Stimulated activated CD4-positive, alpha-beta T cell treated with anti-CD3 and anti-CD28 coated beads, Interleukin-1b, Interleukin-23, amount 100 ng/mL, for 1 hour (primary cell): ENCODE measurements around the gene GRN.
"Not testable (repeated sequence)": the region's sequence is repeated elsewhere in the genome, so short reads cannot be mapped to it uniquely, and the experiment has no call there.

Source experiments
- DNase-seq, 2 donors: peaks; one replicate each; pipeline ENCODE4 v3.0.0-alpha.2; 2020; ENCODE audit warnings: low read depth in 2 of 2

GRN gene

GRCh38 chr17:44346064-44346844, 1.2 kb downstream of the GRN start:
- no peak for DNase-seq

DNA sequence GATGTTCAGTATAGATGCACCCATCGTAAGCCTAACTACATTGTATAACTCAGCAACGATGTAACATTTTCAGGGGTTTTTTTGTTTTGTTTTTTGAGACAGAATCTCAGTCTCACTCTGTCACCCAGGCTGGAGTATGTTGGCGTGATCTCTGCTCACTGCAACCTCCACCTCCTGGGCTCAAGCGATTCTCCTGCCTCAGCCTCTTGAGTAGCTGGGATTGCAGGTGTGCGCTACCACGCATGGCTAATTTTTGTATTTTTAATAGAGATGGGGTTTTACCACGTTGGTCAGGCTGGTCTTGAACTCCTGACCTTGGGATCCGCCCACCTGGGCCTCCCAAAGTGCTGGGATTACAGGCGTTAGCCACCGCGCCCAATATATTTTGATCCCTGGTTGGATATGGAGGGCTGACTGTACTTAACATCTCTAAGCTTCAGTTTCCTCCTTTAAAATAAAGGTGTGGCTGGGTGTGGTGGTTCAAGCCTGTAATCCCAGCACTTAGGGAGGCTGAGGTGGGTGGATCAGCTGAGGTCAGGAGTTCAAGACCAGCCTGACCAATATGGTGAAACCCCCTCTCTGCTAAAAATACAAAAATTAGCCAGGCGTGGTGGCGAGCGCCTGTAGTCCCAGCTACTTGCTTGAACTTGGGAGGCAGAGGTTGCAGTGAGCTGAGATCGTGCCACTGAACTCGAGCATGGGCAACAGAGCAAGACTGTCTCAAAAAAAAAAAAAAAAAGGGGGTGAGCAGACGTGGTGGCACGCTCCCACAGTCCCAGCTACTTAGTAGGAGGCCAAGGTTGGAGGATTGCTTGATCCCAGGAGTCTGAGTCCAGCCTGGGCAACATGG, 2.3 kb downstream of the GRN start:
- DNase-seq = not testable (repeated sequence)

DNA sequence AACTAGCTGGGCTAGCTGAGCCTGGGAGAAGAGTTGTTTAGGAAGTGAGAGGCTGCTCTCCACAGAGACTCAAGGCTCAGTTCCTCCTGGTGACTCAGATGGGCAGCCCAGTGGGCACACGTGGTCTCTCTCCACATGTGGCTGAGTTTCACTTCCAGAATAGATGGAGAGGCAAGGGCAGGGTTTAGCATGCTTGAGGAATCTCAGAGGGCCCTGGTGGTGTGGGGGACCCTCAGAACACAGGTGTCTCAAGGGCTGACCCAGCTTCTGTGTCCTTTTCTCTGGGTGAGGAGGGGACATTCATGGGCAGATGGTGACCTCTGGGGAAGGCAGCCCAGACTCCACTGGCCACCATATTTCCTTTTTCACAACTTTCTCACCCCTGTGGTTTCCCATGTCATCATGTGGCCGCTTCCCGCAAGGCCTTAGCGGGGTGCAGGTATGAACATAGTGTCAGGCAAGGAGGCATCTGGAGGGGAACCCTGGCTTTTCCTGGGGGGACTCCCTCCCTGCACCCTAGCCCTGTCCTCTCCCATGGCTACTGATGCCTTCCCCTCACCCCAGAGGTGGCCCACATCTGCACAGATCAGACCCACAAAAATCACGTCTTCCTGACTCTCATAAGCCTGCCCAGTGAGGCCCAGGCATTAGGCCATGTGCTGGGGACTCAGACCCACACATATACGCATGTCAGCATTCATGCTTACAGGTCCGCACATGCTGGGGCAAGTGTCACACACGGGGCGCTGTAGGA, 3.3 kb downstream of the GRN start:
- no peak for DNase-seq

GRCh38 chr17:44348988-44349364, 3.9 kb downstream of the GRN start:
- DNase-seq = no peak

DNA sequence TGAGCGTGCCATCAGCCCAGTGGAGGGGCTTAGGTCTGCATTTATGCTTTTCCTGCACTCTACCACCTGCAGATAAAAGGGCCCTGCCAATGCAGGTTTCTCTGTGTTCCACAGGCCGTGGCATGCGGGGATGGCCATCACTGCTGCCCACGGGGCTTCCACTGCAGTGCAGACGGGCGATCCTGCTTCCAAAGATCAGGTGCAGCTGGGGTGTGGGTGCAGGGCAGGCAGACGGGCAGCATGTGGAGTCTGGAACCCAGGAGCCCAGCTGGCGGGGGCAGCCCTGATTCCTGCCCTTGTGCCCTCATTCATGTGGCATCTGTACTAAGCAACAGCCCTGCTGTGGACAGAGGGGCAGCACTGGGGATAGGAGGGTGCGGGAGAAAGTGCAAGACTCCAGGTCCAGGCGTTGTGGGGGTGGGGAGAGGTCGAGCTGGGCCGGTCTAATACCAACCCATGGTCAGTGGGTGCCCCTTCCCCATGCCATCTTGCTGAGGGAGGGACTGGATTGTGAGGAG, 4.5 kb downstream of the GRN start:
- DNase-seq = no peak

GRCh38 chr17:44350733-44351226, 5.7 kb downstream of the GRN start:
- DNase-seq = peak; percentile 31 to 64

- no peak for DNase-seq
Measured at GRCh38 chr17:44351464-44351863, 6.4 kb downstream of the GRN start.

DNA sequence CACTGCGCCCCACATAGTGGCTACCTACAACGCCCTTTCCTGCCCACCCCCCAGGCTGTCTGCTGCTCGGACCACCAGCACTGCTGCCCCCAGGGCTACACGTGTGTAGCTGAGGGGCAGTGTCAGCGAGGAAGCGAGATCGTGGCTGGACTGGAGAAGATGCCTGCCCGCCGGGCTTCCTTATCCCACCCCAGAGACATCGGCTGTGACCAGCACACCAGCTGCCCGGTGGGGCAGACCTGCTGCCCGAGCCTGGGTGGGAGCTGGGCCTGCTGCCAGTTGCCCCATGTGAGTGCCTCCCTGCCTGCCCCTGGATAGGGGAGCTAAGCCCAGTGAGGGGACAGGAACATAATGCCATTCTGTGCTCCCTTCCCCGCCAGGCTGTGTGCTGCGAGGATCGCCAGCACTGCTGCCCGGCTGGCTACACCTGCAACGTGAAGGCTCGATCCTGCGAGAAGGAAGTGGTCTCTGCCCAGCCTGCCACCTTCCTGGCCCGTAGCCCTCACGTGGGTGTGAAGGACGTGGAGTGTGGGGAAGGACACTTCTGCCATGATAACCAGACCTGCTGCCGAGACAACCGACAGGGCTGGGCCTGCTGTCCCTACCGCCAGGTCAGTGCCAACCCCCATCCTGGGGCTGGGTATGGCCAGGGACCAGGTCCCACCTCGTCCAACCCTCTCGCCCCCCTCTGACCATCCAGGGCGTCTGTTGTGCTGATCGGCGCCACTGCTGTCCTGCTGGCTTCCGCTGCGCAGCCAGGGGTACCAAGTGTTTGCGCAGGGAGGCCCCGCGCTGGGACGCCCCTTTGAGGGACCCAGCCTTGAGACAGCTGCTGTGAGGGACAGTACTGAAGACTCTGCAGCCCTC, 7.1 kb downstream of the GRN start:
- no peak for DNase-seq

DNA sequence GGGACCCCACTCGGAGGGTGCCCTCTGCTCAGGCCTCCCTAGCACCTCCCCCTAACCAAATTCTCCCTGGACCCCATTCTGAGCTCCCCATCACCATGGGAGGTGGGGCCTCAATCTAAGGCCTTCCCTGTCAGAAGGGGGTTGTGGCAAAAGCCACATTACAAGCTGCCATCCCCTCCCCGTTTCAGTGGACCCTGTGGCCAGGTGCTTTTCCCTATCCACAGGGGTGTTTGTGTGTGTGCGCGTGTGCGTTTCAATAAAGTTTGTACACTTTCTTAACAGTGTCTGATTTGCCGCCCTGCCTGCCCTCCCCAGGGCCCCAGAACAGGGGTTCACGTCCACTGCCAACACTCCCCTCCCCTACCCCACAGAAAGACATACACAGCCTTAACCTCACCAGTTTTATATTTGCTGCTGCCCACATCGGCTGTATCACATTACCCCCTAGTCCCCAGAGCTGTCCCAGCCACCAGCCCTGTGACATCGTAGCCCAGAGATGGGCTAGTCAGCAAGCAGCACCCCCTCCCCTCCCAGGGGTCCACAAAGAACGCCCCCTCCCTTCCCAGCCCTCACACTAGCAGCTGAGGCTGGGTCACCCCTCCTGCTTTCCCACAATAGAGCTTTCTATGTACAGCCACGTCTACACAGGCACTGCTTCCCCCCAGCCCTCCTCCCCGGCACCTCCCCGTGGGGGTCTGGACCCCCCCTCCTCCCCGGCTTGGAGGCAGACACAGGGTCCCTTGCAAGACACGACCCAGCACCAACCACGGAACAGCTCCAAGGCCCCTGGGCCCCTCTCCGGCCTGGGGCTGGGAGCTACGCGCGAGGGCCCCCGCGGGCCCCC, 7.9 kb downstream of the GRN start:
- DNase-seq = no peak

DNA sequence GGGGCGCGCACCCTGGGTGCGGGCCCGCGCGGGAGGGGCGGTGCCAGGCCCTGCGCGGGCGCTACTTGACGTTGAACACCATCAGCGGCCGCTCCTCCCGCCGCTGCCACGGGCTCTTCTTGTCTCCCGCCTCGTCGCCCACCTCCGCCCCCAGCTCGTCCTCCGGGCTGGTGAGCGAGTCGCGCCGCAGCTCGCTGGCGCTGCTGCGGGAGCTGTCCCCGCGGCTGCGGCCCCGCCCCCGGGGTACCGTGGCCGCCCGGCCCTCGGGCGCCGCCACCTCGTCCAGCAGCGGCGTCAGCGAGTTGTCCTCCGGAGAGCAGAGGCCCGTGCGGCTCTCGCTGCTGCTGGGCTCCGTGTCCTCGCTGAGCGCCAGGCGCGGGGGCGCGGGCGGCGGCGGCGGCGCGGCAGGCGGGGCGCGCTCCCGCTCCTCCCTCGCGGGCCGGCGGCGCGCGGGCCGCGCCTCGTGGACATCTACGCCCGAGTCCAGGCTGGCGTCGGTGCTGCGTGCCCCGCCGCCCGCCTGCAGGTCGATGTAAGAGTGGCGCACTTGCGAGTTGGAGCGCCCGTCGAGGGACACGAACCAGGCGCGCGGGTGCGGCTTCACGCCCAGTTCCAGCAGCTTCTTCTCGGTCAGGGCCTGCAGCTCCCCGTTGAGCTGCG, 8.7 kb downstream of the GRN start:
- no peak for DNase-seq

DNA sequence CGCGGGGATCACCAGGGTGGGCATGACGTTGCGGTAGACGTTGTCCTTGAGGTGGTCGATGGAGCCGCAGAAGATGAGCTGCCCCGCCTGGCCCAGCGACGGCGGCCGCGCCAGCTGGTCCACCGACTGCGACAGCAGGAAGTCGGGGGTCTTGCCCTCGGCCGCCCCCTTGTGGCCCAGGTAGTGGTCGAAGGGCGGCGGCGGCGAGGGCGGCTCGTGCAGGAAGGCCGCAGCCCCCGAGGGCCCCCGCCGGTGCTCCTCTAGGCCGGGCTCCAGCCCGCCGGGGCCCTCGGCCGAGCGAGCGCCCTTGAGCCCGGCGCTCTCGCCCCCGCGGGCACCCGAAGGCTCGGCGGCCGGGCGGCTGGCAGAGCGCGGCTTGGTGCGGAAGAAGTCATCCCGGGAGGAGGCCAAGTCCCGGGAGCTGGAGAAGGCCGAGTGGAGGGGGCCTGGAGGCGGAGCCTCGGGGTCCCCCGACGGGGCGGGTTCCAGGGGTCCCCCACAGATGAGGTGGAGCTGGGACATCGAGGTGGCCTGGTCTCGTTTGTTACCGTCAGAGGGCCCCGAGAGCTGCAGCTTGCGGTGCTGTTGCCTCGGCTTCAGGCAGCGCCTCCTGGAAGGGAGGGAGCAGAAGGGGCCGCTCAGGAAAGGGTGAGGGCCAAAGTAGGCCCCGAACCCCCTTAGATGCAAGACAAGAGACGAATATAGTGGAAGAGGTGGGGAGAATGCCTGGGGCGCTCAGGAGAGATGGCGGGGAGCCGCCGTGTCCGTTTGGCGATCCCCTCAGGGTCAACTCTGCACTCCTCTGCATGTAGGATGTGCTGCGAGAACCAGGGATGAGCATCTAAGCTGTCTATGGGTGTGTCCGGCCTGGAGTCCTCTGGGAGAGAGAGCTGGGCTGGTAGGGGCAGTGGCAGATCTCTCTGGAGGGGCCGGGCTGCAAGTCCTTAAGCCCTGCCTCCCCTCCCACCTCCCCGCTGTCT, 9.8 kb downstream of the GRN start:
- peak; percentile 20 to 49 for DNase-seq

GRCh38 chr17:44355642-44356099, 10.6 kb downstream of the GRN start:
- DNase-seq = no peak

GRCh38 chr17:44356241-44356640, 11.1 kb downstream of the GRN start:
- DNase-seq = no peak

GRCh38 chr17:44358066-44358465, 13.0 kb downstream of the GRN start:
- DNase-seq = no peak

DNA sequence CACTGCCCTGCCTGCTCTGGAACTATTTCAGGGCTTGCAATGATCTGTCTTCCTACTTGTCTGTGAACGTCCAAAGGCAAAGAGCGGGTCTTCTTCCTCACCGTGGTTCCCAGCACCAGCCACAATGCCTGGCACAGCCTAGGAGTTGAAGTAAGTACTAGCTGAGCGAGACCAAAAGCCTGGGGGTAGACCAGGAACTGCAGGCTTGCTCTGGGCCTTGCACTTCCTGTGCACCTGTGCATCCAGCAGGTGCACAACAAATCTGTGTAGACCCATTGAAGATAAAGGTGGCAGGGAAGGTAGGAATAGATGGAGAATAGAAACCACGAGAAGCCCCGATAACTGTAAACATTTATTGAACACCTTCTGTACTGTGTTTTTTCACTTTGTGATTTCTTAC, 13.9 kb downstream of the GRN start:
- DNase-seq = no peak

DNA sequence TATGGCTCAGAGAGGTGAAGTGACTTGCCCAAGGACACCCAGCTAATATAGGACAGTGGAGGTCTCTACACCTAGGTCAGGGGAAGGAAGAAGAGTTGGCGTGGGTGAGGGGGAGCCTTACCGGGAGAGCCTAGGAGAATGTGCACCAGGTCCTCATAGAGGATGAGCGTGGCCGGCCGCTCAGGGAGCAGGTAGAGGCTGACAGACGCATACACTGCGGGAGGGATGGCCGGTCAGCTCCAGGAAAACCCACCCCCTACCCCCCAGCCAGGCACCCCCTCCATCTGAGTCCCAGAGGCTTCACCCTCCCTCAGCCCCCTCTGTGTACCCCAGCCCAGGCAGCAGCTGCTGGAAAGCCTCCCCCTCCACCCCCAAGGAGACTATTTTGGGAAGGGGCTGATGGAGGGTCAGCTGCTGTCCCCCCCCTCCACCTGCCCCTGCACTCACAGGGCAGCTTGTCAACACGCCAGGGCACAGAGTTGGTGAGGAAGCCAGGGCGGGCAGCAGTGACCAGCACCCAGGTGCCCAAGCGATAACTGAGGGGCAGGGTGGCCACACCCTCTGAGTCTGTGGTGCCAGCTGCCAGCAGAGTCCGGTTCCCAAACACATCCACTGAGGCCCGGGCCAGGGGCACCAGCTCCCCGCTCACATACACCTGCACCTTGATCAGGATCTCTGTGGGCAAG, 14.5 kb downstream of the GRN start:
- DNase-seq = no peak

DNA sequence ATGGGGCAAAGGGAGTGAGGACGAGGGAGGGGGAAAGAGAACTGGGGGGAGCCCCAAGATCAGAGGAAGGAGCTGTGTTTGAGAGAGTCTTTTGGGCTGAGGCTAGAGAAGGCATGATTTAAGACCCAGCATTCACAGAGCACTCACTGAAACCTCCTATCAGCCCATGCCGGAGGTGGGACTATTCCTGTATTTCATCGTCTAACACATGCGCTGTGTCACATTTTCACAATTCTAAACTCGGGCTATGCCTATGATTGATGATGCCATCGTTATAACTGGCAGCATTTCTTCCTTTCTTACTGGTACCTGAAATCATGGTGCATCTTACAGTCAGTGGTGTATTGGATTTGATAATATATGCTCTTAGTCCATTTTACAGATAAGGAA, 15.0 kb downstream of the GRN start:
- no peak for DNase-seq

DNA sequence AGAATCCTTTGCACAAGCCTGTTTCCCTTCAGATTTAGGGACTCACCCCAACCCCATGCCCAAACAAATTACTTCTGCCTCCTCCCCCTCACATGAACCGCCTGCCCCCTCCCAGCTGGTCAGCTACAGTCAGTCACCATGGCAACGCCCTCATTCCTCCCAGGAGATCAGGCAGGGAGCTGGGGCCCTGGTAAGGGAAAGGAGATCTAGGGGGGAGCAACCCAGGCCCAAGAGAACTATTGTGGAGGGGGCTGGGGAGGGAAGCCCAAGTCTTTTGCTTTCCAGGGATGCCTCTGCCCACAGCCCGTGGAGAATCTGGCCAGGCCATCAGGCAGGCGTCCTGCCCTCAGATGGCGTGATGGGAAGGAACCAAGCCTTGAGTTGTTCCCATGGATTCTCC, 15.7 kb downstream of the GRN start:
- no peak for DNase-seq
